ENCODE data around the gene ARHGEF11. TPM values are rescaled to one million over a fixed set of nuclear protein-coding genes. Genes with fewer than 3 reads are reported as not detected.
"Not testable (repeated sequence)": the region's sequence is repeated elsewhere in the genome, so short reads cannot be mapped to it uniquely, and the experiment has no call there.

Gene ARHGEF11
- total and polyA plus RNA-seq, 4 donors = 14.2 to 44.1 (median 31.9) TPM

DNA sequence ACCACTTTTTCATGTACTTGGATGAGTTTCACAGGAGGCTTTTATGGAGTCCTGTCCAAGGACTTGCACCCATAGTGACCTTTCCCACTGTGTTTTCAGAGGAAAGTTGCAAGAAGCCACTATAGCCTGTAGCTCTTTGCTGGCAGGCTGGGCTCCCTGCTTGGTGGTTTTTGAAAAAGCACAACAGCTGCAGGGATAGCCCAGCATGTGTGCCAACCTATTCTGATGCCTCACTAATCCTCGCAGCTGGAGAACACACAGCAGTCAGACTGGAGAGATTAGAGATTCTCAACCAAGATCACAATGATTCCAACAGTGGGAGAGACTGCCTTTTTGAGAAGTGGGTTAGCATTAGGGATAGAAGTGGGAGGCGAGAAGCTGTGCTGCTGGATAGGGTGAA is 24.1 kb upstream of the ARHGEF11 start:
- no peak for ATAC-seq (ENCODE audit: insufficient read depth, low FRiP score)
- 86 to 88% methylated on average over 2 of the region's 2 CpGs for WGBS, 2 donors
- no peak overlapping the region for H3K4me3 ChIP-seq

DNA sequence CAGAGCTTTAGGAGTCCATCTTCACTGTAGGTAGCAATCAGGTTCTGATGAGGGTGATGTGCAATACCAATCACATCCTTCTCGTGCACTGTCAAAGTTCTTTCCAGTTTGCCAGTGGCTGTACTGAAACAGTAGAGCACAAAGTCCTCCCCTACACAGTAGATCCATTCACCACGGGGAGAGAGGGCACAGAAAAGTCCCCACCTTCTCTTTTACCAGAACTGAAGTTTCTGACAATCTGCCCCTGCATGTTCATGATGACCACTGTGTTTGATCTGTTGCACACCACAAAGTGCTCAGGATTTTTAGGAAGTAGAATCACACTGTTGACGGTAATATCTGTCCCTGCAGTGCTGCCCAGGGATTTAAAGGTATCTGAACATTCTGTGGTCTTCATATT is 13.7 kb upstream of the ARHGEF11 start:
- ATAC-seq (ENCODE audit: insufficient read depth, low FRiP score); H3K4me3 ChIP-seq: not testable (repeated sequence)

More for the DNA sequence above, 24.1 kb upstream of the ARHGEF11 start:
- peaks cover 0 to 2% (median 0%) of the 10 kb centered on the region in 3 donors for H3K27me3 ChIP-seq (ENCODE audit: control insufficient read depth in 3 of 3, insufficient read depth in 3 of 3, low read length in 2 of 3)
- H3K36me3 ChIP-seq (ENCODE audit: control insufficient read depth in 4 of 4, insufficient read depth in 4 of 4, low read length in 4 of 4) = no peaks in the 10 kb centered on the region
- TF ChIP-seq, protein P1, sequence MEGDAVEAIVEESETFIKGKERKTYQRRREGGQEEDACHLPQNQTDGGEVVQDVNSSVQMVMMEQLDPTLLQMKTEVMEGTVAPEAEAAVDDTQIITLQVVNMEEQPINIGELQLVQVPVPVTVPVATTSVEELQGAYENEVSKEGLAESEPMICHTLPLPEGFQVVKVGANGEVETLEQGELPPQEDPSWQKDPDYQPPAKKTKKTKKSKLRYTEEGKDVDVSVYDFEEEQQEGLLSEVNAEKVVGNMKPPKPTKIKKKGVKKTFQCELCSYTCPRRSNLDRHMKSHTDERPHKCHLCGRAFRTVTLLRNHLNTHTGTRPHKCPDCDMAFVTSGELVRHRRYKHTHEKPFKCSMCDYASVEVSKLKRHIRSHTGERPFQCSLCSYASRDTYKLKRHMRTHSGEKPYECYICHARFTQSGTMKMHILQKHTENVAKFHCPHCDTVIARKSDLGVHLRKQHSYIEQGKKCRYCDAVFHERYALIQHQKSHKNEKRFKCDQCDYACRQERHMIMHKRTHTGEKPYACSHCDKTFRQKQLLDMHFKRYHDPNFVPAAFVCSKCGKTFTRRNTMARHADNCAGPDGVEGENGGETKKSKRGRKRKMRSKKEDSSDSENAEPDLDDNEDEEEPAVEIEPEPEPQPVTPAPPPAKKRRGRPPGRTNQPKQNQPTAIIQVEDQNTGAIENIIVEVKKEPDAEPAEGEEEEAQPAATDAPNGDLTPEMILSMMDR (IDR thresholded peaks at IDR 0.05; ENCODE audit: control extremely low read depth, extremely low read depth) = no peak
- no peak overlapping the region for H3K27ac ChIP-seq (ENCODE audit: low read depth in 1 of 2, low read length in 1 of 2)
- no peaks in the 10 kb centered on the region for H3K4me1 ChIP-seq (ENCODE audit: control insufficient read depth in 5 of 5, insufficient read depth in 5 of 5, low read length in 5 of 5)
- no peak overlapping the region for H3K9ac ChIP-seq (ENCODE audit: insufficient read depth in 1 of 2, low read length in 2 of 2)
- DNase-seq = no peak
- H3K9me3 ChIP-seq (ENCODE audit: control insufficient read depth in 4 of 4, insufficient read depth in 3 of 4, low read length in 3 of 4) = peaks cover 0 to 2% (median 0%) of the 10 kb centered on the region in 4 donors

DNA sequence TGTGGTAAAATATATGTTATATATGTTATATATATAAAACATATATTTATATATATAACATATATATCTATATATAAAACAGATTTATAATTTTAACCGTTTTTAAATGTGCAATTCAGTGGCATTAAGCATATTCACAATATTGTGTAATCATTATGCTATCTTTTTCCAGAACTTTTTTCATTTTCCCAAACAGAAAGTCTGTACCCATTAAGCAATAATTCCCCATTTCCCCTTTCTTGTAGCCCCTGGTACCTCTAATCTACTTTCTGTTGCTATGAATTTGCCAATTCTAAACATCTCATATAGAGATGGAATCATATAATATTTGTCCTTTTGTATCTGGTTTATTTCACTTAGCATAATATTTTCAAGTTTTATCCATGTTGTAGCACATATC is 10.7 kb upstream of the ARHGEF11 start:
- H3K4me3 ChIP-seq = no peak overlapping the region
- no peak for ATAC-seq (ENCODE audit: insufficient read depth, low FRiP score)
- 36 to 56% methylated on average over 1 of the region's 1 CpG for whole genome bisulfite sequencing, 2 donors

More for the DNA sequence above, 13.7 kb upstream of the ARHGEF11 start:
- not testable (repeated sequence) for H3K9ac ChIP-seq (ENCODE audit: insufficient read depth in 1 of 2, low read length in 2 of 2); H3K27me3 ChIP-seq (ENCODE audit: control insufficient read depth in 3 of 3, insufficient read depth in 3 of 3, low read length in 2 of 3); H3K9me3 ChIP-seq (ENCODE audit: control insufficient read depth in 4 of 4, insufficient read depth in 3 of 4, low read length in 3 of 4); H3K36me3 ChIP-seq (ENCODE audit: control insufficient read depth in 4 of 4, insufficient read depth in 4 of 4, low read length in 4 of 4); H3K4me1 ChIP-seq (ENCODE audit: control insufficient read depth in 5 of 5, insufficient read depth in 5 of 5, low read length in 5 of 5); H3K27ac ChIP-seq (ENCODE audit: low read depth in 1 of 2, low read length in 1 of 2); DNase-seq
- 57 to 65% methylated on average over 3 of the region's 3 CpGs for WGBS, 2 donors

DNA sequence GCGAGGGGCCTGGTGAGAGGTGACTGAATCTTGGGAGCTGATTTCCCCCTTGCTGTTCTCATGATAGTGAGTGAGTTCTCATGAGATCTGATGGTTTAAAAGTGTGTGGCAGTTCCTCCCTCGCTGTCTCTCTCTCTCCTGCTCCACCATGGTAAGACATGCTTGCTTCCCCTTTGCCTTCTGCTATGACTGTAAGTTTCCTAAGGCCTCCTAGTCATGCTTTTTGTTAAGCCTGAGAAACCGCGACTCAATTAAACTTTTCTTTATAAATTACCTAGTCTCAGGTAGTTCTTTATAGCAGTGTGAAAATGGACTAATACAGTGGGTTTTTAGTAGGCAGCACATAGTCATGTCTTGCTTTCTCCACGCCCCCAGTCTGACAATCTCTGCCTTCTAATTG is 10.2 kb upstream of the ARHGEF11 start:
- 75 to 82% methylated on average over 5 of the region's 5 CpGs for WGBS, 2 donors
- not testable (repeated sequence) for H3K36me3 ChIP-seq (ENCODE audit: control insufficient read depth in 4 of 4, insufficient read depth in 4 of 4, low read length in 4 of 4); H3K4me1 ChIP-seq (ENCODE audit: control insufficient read depth in 5 of 5, insufficient read depth in 5 of 5, low read length in 5 of 5); H3K4me3 ChIP-seq; ATAC-seq (ENCODE audit: insufficient read depth, low FRiP score); H3K27me3 ChIP-seq (ENCODE audit: control insufficient read depth in 3 of 3, insufficient read depth in 3 of 3, low read length in 2 of 3); H3K27ac ChIP-seq (ENCODE audit: low read depth in 1 of 2, low read length in 1 of 2); H3K9ac ChIP-seq (ENCODE audit: insufficient read depth in 1 of 2, low read length in 2 of 2); H3K9me3 ChIP-seq (ENCODE audit: control insufficient read depth in 4 of 4, insufficient read depth in 3 of 4, low read length in 3 of 4); DNase-seq

More for the DNA sequence above, 10.7 kb upstream of the ARHGEF11 start:
- no peaks in the 10 kb centered on the region for H3K4me1 ChIP-seq (ENCODE audit: control insufficient read depth in 5 of 5, insufficient read depth in 5 of 5, low read length in 5 of 5)
- TF ChIP-seq, protein P1 (IDR thresholded peaks at IDR 0.05; ENCODE audit: control extremely low read depth, extremely low read depth) = no peak
- H3K27me3 ChIP-seq (ENCODE audit: control insufficient read depth in 3 of 3, insufficient read depth in 3 of 3, low read length in 2 of 3) = peaks cover 0 to 2% (median 0%) of the 10 kb centered on the region in 3 donors
- no peak overlapping the region for H3K9ac ChIP-seq (ENCODE audit: insufficient read depth in 1 of 2, low read length in 2 of 2)
- no peak for DNase-seq
- no peaks in the 10 kb centered on the region for H3K9me3 ChIP-seq (ENCODE audit: control insufficient read depth in 4 of 4, insufficient read depth in 3 of 4, low read length in 3 of 4)
- no peaks in the 10 kb centered on the region for H3K36me3 ChIP-seq (ENCODE audit: control insufficient read depth in 4 of 4, insufficient read depth in 4 of 4, low read length in 4 of 4)
- no peak overlapping the region for H3K27ac ChIP-seq (ENCODE audit: low read depth in 1 of 2, low read length in 1 of 2)

Data from lung (tissue), 12 donors.